Bone marrow (tissue), 2 donors: ENCODE results near the gene PEPD.
"Not testable (repeated sequence)": the region's sequence is repeated elsewhere in the genome, so short reads cannot be mapped to it uniquely, and the experiment has no call there.

Experiments
- DNase-seq, 2 donors: peaks; one replicate each; lab custom pipeline; 2025; lab: John Stamatoyannopoulos, UW

The PEPD gene

DNA sequence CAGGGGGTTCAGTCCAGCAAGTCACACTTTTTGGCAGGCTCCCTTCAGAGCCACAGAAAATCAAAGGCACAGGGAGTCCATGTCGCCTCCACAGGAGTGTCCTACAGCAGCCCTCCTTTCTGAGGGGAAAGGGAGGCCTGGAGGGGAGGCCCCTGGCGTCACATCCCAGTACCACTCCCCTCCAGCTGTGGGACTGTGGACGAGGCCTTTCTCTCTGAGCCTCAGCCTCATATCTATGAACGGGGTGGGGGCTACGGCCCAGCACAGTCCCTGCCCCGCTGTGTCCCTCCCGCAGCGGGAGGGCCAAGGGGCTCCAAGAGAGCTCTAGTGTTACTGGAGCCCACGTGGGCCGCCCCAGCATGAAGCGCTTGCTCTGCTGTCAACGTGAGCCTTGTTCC is 23.8 kb downstream of the PEPD start:
- no peak for DNase-seq

GRCh38 chr19:33497131-33497777 is 24.3 kb downstream of the PEPD start:
- DNase-seq, result no peak

DNA sequence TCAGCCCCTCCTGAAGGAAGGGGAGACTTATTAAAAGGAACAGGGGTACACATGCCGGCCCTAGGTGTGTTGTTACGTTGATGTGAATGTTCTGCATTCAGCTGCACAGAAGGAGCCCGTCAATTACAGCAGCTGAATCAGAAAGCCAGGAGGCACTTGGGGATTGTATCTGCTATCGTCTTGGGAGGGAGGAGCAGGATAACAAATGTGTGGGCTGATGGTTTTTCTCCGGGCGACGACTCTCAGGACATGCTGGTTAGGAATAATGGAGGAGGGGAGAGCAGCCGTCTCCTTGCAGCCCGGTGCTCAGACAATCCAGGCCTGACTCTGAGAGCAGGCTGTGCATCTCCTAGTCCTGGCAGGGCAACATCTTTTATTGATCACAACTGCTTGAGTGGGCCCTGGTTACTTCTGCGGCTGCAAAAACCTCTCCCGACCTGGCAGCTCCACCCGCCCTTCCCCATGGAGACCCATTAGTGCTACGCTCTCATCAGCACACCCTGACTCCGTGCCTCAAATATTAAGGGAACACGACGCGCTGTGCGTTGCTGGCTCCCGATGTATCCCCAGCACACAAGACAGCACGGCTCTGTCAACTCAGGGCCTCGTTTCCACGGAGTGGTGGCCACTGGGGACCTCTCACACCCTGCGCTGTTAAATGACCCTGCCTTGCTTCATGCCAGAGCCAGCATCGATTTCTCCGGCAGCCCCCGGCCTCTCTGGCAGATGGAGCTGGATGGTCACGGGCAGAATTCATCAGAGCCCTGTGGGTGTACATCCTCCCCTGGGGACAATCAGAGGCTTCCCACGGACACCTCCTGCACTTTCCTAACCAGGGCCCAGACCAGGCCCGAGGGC is 25.3 kb downstream of the PEPD start:
- DNase-seq, result no peak

GRCh38 chr19:33493401-33494275 is 28.0 kb downstream of the PEPD start:
- DNase-seq, result no peak

DNA sequence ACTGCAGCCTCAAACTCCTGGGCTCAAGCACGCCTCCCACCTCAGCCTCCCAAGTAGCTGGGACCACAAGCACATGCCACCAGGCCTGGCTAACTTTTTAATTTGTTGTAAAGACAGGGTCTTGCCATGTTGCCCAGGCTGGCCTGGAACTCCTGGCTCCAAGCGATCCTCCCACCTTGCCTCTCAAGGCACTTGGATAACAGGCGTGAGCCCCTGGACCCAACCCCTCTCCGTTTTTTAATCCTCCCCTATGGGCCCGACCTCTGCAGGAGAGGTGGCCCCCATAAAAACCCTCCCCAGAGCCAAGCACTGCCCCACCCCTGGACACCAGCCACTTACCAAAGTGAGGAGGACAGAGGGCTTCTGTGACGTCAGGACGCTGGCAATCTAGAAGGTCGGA is 28.6 kb downstream of the PEPD start:
- DNase-seq, result no peak

- DNase-seq, result no peak
These were observed 29.5 kb downstream of the PEPD start for GRCh38 chr19:33492090-33492489.

DNA sequence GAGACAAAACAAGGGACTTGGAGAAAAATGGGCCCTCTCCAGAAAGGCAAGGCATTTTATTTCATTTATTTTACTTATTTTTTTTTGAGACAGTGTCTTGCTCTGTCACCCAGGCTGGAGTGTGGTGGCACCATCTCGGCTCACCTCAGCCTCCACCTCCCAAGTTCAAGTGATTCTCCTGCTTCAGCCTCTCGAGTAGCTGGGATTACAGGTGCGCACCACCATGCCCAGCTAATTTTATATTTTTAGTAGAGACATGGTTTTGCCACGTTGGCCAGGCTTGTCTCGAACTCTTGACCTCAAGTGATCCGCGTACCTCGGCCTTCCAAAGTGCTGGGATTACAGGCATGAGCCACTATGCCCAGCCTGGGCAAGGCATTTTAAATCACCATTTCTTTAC is 31.0 kb downstream of the PEPD start:
- not testable (repeated sequence) for DNase-seq

DNA sequence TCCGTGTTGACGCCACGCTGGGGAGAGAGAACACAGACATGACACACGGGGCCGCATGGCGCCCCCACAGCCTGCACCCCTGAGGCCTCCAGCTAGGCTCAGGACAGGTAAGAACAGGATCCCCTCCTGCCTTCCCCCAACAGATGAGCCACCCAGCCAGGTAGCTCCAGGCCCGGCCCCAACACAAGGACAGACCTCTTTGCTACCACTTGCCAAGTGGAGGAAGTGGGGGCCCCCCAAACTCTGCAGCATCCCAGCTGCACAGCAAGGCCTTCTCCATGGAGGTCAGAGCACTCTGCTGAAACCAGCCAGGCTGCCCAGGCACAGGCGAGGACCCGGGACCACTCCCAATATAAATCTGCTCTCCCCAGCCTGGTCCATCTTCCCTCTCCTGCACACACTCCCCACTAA is 31.5 kb downstream of the PEPD start:
- no peak for DNase-seq

- DNase-seq, result no peak
These were observed 32.8 kb downstream of the PEPD start for GRCh38 chr19:33488826-33489225.

DNA sequence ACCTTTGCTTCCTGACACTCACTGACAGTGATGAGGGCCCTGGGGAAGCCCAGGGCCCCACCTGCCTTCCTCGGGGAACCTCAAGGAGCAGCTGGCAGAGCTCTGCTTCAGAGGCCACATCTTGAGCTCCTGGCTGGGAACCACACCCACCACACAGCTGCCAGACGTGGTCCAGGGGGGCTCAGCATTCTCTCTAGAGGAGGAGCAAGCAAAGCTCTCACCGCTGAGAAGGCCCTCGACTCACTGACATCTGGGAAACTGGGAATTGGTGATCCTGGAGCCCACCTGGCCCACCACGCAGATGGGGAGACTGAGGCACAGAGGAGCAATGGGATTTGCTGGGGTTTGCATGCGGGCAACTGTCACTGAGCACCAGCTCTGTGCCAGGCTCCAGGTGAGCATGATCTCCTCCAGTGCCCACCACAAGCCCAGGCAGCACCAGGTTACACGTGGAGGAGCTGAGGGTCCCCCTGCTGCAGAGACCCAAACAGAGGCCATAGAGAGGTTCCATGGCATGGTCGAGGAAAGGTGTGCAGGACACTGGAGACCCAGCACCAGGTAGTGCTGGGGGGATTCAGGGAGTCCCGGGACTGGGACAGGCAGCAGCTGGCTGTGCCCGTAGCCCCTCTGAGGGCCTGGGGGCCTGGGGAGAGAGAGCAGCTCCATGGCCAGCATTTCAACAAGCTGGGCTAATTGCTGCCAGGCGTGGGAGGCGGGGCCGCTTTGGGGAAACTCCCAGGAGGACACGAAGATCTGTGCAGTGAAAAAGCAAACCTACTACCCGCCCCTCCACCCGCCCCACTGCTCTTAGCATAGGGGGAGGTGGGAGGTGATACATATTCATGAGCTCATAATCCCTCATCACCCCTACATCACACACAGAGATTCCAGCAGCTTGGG is 33.4 kb downstream of the PEPD start:
- DNase-seq, result no peak

DNA sequence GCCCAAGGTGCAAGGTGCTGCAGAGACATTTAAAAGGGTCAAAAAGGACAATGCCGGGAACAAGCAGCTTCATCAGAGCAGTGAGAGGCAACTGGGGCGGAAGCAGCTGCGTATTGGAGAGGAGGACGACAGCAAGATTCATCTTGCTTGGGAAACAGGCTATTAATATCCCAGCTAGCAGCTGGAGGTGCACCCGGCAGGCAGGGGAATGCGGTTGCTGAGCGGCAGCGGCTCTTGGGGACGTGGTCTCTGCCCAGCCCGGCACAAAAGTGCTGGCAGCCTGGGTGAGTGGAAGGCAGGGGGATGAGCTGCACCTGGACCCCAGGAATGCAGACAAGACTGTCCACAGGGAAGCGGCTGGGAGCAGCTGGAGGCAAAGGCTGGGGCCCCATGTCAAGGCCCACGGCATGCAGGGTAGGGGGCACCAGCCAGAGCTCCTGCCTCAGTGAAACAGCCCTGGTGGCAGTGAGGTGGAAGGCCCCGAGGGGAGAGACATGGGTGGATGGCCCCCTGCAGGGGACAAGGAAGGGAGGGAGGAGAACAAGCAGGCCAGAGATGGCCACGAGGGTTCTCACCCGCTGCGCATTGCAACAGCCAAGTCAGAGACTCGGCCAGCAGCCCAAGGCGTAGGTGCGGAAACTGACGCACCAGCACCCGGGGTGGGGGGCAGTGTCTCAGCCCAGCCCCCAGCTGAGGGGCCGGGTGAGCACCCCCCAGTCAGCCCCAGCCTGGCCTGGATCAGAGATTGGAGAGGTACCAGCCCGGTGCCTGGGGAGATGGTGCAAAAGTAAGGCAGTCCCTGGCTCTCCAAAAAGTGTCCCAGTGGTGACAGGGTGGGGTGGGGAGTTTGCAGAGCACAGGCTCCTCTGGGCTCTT is 34.4 kb downstream of the PEPD start:
- no peak for DNase-seq

DNA sequence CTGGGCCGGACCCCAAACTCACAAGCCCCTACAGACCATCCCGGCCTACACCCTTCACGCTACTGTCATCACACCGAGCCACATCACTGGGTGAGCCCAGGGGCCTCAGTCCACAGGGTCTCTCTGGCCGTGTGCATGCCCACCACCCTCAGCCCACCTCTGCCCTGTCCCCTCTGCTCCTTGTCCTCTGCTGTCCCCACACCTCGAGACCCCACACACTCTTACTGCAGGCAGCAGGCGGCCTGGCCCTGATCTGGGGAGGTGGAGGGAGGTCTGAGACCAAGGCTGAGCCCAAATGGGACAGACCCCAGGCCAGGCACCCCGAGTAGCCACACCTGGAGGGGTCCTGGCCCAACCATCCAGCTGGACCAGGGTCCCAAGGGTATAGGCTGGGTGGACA is 35.2 kb downstream of the PEPD start:
- no peak for DNase-seq

GRCh38 chr19:33484226-33484774 is 37.3 kb downstream of the PEPD start:
- DNase-seq, result no peak

- no peak for DNase-seq
These were observed 39.1 kb downstream of the PEPD start for GRCh38 chr19:33482476-33482875.

GRCh38 chr19:33481863-33482262 is 39.7 kb downstream of the PEPD start:
- DNase-seq, result no peak

DNA sequence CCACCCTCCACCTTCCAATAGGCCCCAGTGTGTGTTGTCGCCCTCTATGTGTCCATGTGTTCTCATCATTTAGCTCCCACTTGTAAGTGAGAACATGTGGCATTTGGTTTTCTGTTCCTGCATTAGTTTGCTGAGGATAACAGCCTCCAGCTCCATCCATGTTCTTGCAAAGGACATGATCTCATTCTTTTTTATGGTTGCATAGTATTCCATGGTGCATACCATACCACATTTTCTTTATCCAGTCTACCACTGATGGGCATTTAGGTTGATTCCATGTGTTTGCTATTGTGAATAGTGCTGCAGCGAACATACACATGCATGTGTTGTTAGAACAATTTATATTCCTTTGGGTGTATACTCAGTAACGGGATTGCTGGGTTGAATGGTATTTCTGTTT is 42.0 kb downstream of the PEPD start:
- not testable (repeated sequence) for DNase-seq

DNA sequence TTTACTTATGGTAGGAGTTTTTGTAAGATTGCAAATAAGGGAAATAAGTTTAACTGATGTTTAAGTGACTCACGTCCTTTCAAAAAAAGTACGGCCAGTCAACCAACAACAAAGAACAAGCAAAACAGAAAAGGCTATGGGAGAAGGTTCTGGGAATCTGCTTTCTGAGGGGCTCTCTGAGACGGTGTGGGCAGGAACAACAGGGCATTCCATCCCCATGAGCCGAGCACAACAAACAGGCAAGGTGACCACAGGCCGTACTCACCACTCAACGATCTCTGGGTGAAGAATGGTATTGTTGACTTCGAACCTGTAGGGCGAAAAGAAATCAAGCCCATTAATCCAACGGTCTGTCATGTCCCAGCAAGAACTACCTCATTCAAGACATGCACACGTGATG is 43.8 kb downstream of the PEPD start:
- DNase-seq, result no peak

DNA sequence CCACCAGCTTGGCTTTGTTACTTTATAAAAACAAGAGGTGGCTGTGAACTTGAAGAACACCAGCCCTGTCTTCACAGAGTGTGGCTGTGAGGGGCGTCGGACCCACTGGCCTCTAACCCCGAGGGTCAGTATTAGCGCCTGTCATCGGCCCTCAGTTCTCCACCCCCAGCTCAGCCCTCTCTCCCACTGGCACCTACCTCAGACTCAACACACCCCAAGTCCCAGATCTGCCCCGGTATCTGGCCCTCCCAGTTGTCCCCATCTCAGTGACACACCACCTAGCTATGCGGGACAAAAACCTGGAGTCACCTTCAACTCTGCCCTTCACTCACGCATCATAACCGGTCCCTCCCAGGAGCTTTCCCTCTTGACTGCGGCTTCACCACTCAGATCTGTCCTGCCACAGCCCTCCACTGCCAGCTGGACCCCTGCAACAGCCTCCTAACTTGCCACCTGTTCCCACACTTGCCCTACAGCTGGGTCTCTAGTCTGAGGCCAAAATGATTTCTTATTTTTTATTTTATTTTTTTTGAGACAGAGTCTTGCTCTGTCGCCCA is 45.4 kb downstream of the PEPD start:
- no peak for DNase-seq

DNA sequence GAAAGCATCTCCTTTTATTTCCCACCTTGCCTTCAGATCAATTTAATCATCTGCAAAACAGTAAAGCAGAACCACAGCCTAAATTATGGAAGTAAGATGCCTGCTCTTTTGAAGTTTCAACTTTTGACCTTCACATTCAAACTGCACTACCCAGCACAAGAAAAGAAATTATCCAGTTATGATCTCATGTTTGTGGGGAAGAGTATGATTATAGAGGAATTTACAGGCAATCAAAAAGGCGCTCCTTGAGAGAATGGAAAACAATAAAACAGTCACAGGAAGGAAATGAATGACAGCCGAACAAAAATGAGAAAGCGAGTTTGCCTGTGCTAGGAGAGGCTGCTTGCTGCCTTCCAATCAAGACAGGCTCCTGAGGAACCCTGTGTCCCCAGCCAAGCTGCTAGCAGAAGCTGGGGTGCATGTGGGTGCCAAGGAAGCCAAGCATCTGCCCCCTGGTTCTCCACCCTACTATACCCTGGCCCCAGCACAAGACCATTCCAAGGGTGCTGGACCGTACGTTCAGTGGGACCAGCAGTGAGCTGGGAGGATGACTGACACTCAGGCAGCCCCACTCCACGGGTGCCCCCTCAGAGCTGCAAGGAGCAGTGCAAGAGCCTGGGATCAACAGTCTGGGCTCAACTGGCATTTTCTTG is 47.8 kb downstream of the PEPD start:
- no peak for DNase-seq
